ENCODE data around the gene RTBDN.

DNA sequence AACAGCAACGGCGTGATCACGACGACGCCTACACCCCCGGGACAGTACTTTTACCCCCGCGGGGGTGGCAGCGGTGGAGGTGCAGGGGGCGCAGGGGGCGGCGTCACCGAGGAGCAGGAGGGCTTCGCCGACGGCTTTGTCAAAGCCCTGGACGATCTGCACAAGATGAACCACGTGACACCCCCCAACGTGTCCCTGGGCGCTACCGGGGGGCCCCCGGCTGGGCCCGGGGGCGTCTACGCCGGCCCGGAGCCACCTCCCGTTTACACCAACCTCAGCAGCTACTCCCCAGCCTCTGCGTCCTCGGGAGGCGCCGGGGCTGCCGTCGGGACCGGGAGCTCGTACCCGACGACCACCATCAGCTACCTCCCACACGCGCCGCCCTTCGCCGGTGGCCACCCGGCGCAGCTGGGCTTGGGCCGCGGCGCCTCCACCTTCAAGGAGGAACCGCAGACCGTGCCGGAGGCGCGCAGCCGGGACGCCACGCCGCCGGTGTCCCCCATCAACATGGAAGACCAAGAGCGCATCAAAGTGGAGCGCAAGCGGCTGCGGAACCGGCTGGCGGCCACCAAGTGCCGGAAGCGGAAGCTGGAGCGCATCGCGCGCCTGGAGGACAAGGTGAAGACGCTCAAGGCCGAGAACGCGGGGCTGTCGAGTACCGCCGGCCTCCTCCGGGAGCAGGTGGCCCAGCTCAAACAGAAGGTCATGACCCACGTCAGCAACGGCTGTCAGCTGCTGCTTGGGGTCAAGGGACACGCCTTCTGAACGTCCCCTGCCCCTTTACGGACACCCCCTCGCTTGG, 42.1 kb downstream of the RTBDN start:
- TF ChIP-seq REST (IDR thresholded peaks at IDR 0.05; ENCODE audit: insufficient read depth in 1 of 2, low read depth in 2 of 2, low read length in 1 of 2) (no peak), POLR2AphosphoS5 (IDR thresholded peaks at IDR 0.05; ENCODE audit: low read depth, low read length) (no peak), CTCF (IDR thresholded peaks at IDR 0.05) (no peak)

All from Panc1 (cell line).